Mucosa of stomach (tissue), 1 donor: ENCODE measurements around the gene NUMA1.

Experiments
- H3K27me3 ChIP-seq: one replicate; pipeline ENCODE4 v1.7.0; 2013; ENCODE audit warnings: mild to moderate bottlenecking, low read length; ENCODE audit not compliant: control insufficient read depth, insufficient read depth
- H3K36me3 ChIP-seq: one replicate; pipeline ENCODE4 v1.7.0; 2013; ENCODE audit warnings: low read length; ENCODE audit not compliant: control insufficient read depth, insufficient read depth
- H3K4me1 ChIP-seq: one replicate; pipeline ENCODE4 v1.7.0; 2013; ENCODE audit warnings: mild to moderate bottlenecking, low read length; ENCODE audit not compliant: control insufficient read depth, insufficient read depth
- H3K4me3 ChIP-seq: one replicate; pipeline ENCODE4 v1.7.0; 2013; ENCODE audit warnings: low read length
- H3K9ac ChIP-seq: one replicate; pipeline ENCODE4 v1.7.0; 2013; ENCODE audit warnings: mild to moderate bottlenecking, low read length, moderate library complexity
- H3K9me3 ChIP-seq: one replicate; pipeline ENCODE4 v1.7.0; 2013; ENCODE audit warnings: mild to moderate bottlenecking, low read length, moderate library complexity; ENCODE audit not compliant: control insufficient read depth
- donor health status: Pancreatic carcinoma.

Gene NUMA1

DNA sequence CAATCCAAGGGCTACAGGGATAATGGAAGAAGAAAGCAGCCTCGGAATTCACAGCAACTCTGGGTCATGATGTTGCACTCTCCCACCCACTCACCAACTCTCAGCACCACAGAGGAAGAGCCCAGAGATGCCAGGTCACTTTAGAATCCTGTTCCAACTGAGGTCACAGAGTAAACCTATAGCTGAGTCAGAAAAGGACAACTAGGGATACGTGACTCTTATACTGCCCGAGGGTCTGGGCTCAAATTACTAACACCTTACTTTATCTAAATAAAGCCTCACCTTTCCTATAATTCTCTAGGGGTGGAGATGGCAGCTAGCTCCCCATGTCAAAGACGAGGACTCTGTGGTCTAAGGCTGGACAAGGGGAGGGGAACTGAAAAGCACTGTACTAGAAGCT lies 57.0 kb downstream of the NUMA1 start:
- Histone ChIP-seq H3K4me3 (no peak overlapping the region), H3K9me3 (no peaks in the 10 kb centered on the region), H3K27me3 (no peaks in the 10 kb centered on the region), H3K36me3 (peaks cover 29% of the 10 kb centered on the region), H3K4me1 (no peaks in the 10 kb centered on the region), H3K9ac (no peak overlapping the region)

- Histone ChIP-seq H3K4me1 (peaks cover 14% of the 10 kb centered on the region), H3K36me3 (peaks cover 65% of the 10 kb centered on the region), H3K4me3 (no peak overlapping the region), H3K9ac (no peak overlapping the region), H3K27me3 (no peaks in the 10 kb centered on the region), H3K9me3 (no peaks in the 10 kb centered on the region)
Measured at GRCh38 chr11:72018171-72018570, 62.2 kb downstream of the NUMA1 start.

- Histone ChIP-seq H3K9ac (no peak overlapping the region), H3K9me3 (no peaks in the 10 kb centered on the region), H3K4me3 (no peak overlapping the region), H3K27me3 (no peaks in the 10 kb centered on the region), H3K4me1 (peaks cover 25% of the 10 kb centered on the region), H3K36me3 (peaks cover 76% of the 10 kb centered on the region)
Measured at GRCh38 chr11:72015511-72016061, 64.8 kb downstream of the NUMA1 start.

DNA sequence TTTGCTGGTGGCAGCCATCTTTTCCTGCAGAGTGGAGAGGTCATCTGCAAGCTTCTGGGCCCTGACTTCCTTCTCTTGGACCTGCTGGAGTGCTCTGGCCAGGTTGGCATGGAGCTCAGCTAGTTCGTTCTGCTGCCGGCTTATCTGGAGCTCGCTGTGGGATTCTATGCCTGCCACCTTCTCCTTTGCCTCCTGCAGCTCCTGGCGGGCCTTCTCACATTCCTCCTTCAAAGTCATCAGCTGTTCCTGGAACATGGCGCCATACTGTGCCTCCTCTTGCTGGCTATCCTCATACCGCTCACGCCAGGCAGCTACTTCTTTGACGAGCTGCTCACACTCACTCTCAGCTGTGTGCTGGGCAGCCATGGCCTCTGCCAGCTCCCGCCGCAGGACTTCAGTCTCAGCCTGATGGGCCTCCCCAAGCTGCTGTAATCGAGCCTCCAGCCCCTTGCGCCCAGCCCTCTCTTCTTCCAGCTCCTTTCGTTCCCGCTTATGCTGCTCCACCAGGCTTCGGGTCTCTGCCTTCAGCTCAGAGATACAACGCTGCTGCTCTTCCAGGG lies 65.5 kb downstream of the NUMA1 start:
- Histone ChIP-seq H3K27me3 (no peaks in the 10 kb centered on the region), H3K9ac (no peak overlapping the region), H3K9me3 (no peaks in the 10 kb centered on the region), H3K4me1 (peaks cover 25% of the 10 kb centered on the region), H3K36me3 (peaks cover 79% of the 10 kb centered on the region), H3K4me3 (no peak overlapping the region)

GRCh38 chr11:72013765-72014711 lies 66.3 kb downstream of the NUMA1 start:
- no peak overlapping the region for H3K9ac ChIP-seq
- no peaks in the 10 kb centered on the region for H3K27me3 ChIP-seq
- peaks cover 72% of the 10 kb centered on the region for H3K36me3 ChIP-seq
- no peak overlapping the region for H3K4me3 ChIP-seq
- no peaks in the 10 kb centered on the region for H3K9me3 ChIP-seq
- H3K4me1 ChIP-seq, result peaks cover 25% of the 10 kb centered on the region

GRCh38 chr11:72012897-72013721 lies 67.2 kb downstream of the NUMA1 start:
- Histone ChIP-seq H3K36me3 (peaks cover 71% of the 10 kb centered on the region), H3K9me3 (no peaks in the 10 kb centered on the region), H3K9ac (no peak overlapping the region), H3K27me3 (no peaks in the 10 kb centered on the region), H3K4me3 (no peak overlapping the region), H3K4me1 (peaks cover 25% of the 10 kb centered on the region)

DNA sequence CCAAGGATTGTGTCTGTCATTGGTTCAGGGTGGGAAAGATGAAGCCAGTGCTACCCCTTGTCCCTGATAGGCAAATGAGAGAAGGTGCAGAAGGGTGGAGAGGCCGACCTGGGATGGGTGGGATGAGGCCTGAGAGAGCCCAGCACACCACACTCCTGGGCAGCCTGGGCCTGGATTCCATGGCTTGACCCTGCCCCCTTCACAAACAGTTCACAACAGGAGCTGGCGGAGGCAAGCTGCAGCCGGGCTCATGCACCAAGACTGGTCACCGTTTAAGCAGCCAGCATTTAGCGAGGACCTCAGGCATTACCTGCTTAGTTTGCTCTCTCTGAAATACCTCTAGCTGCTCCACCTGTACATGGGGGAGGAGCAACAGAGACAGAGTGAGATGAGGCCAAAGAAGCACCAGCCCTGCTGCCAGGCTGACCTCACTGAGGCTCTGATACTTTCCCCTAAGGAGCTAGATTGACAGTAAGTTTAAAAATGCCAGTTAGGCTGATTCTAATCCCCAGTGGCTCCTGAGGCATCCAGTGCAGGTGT lies 68.2 kb downstream of the NUMA1 start:
- Histone ChIP-seq H3K27me3 (no peaks in the 10 kb centered on the region), H3K9ac (no peak overlapping the region), H3K9me3 (no peaks in the 10 kb centered on the region), H3K36me3 (peaks cover 70% of the 10 kb centered on the region), H3K4me3 (no peak overlapping the region), H3K4me1 (peaks cover 25% of the 10 kb centered on the region)

DNA sequence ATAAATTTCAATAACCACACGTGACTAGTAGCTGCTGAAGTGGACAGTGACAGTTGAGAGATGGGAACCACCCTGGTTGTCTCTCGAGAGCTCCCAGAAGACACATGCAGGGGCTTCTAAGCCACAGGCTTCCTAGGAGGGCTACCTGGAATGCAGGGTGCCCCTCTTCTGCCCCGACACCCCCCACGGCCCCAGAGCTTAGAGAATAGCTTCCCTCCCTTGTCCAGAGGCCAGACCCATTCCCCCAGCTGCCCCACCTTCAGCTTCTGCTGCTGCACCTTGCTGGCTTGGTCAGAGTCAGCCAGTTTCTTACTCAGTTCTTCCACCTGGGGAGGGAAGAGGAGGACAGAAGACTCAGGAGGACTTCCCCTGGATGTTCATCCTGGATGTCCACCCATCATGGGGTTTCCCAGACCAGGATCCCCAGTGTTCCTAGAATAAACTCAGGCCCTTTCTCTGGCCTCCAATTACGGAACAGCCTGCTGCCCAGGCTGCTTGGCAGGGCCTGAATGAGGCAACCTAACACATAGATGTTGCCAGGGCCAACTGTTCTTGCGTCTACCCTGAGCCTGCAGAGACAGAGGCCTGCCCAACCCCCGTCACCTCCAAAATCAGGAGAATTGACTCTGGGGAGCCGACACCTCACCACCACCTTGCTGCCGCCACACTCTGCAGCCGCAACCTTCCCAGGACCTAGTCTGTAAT lies 69.7 kb downstream of the NUMA1 start:
- Histone ChIP-seq H3K27me3 (no peaks in the 10 kb centered on the region), H3K4me1 (peaks cover 25% of the 10 kb centered on the region), H3K9me3 (no peaks in the 10 kb centered on the region), H3K4me3 (no peak overlapping the region), H3K36me3 (peaks cover 73% of the 10 kb centered on the region), H3K9ac (no peak overlapping the region)

DNA sequence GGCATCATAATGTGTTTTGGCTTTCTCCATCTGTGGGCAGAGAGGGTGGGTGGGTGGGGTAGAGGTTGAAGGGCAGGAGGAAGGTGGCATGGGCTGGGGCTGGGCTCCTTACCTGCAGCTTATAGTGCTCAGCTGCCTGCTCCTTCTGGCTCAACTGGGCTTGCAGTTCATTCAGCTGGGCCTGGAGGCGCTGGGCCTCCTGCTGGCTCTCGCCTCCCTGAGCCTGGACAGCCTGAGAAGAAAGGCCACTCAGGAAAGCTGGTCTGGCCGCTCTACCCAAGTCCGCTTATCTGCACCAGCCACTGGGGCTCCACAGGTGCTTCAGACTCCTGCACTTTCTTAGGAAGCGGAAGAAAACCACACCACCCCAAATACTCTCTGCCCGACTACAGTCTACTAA lies 71.2 kb downstream of the NUMA1 start:
- Histone ChIP-seq H3K4me1 (peaks cover 20% of the 10 kb centered on the region), H3K27me3 (no peaks in the 10 kb centered on the region), H3K4me3 (no peak overlapping the region), H3K9me3 (no peaks in the 10 kb centered on the region), H3K36me3 (peaks cover 74% of the 10 kb centered on the region), H3K9ac (no peak overlapping the region)

- no peak overlapping the region for H3K9ac ChIP-seq
- H3K4me1 ChIP-seq, result peaks cover 16% of the 10 kb centered on the region
- H3K9me3 ChIP-seq, result no peaks in the 10 kb centered on the region
- H3K4me3 ChIP-seq, result no peak overlapping the region
- H3K36me3 ChIP-seq, result peaks cover 74% of the 10 kb centered on the region
- H3K27me3 ChIP-seq, result no peaks in the 10 kb centered on the region
Measured at GRCh38 chr11:72008728-72009127, 71.6 kb downstream of the NUMA1 start.

DNA sequence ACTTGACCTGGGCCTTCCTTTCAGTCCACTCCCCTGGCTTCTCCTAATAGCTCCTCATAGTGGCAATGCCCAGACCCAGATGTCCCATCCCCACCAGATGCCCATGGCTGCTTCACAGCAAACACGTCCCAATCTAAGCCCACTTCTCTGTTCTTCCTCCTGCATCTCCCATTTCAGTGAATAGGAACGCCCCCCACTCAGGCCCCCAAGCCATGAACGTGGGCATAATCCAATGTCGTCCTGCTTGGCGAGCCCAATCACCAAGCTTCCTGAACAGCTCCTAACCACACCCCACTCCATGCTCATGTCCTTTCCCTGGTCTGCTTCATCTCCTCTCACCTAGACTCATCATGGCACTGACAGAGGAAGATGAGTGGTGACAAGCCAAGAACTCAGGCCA lies 72.8 kb downstream of the NUMA1 start:
- H3K27me3 ChIP-seq, result no peaks in the 10 kb centered on the region
- peaks cover 5% of the 10 kb centered on the region for H3K4me1 ChIP-seq
- no peak overlapping the region for H3K9ac ChIP-seq
- H3K9me3 ChIP-seq, result no peaks in the 10 kb centered on the region
- no peak overlapping the region for H3K4me3 ChIP-seq
- peaks cover 67% of the 10 kb centered on the region for H3K36me3 ChIP-seq
